PFSK-1 (cell line): ENCODE measurements around the gene DDX6.

Experiments used
- FOXP2 ChIP-seq: optimal IDR thresholded peaks from 2 replicates; pipeline ENCODE3; 2011; ENCODE audit warnings: borderline replicate concordance, control low read depth, inconsistent platforms; ENCODE audit not compliant: insufficient read depth; ENCODE audit errors: extremely low read length, extremely low read depth
- POLR2AphosphoS5 ChIP-seq: IDR thresholded peaks from 2 replicates; pipeline ENCODE4 v1.6.1; 2012; ENCODE audit warnings: low read depth, mild to moderate bottlenecking, control low read depth, low read length, moderate library complexity
- REST ChIP-seq, 2 experiments: IDR thresholded peaks; 2 replicates each; pipeline versions ENCODE4 v1.6.1 to v1.8.0; 2011 to 2012; ENCODE audit warnings: low read depth in 2 of 2, low read length in 2 of 2, control low read depth in 1 of 2, inconsistent platforms in 1 of 2, mild to moderate bottlenecking in 1 of 2, moderate library complexity in 1 of 2; ENCODE audit not compliant: insufficient read depth in 1 of 2
- SIN3A ChIP-seq: IDR thresholded peaks from 2 replicates; pipeline ENCODE4 v1.6.1; 2012; ENCODE audit warnings: mild to moderate bottlenecking, low read length, moderate library complexity, borderline replicate concordance; ENCODE audit not compliant: insufficient read depth
- TAF1 ChIP-seq: IDR thresholded peaks from 2 replicates; pipeline ENCODE4 v1.6.1; 2012; ENCODE audit warnings: low read length, control low read depth, borderline replicate concordance; ENCODE audit not compliant: insufficient read depth

The DDX6 gene

GRCh38 chr11:118789501-118790356, 1.2 kb downstream of the DDX6 start:
- TF ChIP-seq POLR2AphosphoS5: no peak
- no peak for TF ChIP-seq REST (IDR thresholded peaks at IDR 0.05; ENCODE audit: insufficient read depth in 1 of 2, low read depth in 2 of 2, low read length in 2 of 2)
- no peak for TF ChIP-seq FOXP2
- TF ChIP-seq TAF1: no peak
- no peak for TF ChIP-seq SIN3A

DNA sequence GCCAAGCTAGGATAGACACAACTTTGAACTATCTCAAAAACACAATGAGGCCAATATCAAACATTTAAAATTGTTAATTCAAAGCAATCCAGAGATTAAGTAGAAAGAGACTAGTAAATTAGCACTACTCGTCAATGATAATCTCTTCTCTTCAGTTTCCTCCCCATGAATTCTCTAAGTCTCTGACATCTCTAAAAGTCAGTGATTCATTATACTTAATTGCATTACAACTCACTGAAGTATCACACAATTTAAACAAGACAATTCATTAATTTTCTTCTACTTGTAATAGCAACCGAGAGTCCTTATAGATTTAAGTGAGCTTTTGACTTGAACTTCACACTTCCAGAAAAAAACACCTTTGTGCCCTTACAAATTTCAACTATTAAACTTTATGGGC, 4.3 kb downstream of the DDX6 start:
- TF ChIP-seq POLR2AphosphoS5 (no peak), TAF1 (no peak), FOXP2 (no peak), SIN3A (no peak), REST (IDR thresholded peaks at IDR 0.05; ENCODE audit: insufficient read depth in 1 of 2, low read depth in 2 of 2, low read length in 2 of 2) (no peak)

- no peak for TF ChIP-seq POLR2AphosphoS5
- TF ChIP-seq TAF1: no peak
- TF ChIP-seq SIN3A: no peak
- TF ChIP-seq FOXP2: no peak
- no peak for TF ChIP-seq REST (IDR thresholded peaks at IDR 0.05; ENCODE audit: insufficient read depth in 1 of 2, low read depth in 2 of 2, low read length in 2 of 2)
Measured at GRCh38 chr11:118785362-118785761, 5.6 kb downstream of the DDX6 start.

GRCh38 chr11:118783724-118784495, 7.1 kb downstream of the DDX6 start:
- TF ChIP-seq SIN3A (no peak), REST (IDR thresholded peaks at IDR 0.05; ENCODE audit: insufficient read depth in 1 of 2, low read depth in 2 of 2, low read length in 2 of 2) (no peak), FOXP2 (no peak), POLR2AphosphoS5 (no peak), TAF1 (no peak)
